Panc1 (cell line): ENCODE results near the gene BRD3OS. TPM values are rescaled to one million over a fixed set of nuclear protein-coding genes. Genes with fewer than 3 reads are reported as not detected.

ENCODE experiments used
- ATAC-seq: fragments of 200-7000 bp; cut with Tn5 transposase; 2 replicates; pipeline ENCODE4 v1.9.1; 2020; ENCODE audit warnings: mild to moderate bottlenecking, moderate library complexity
- BruUV-seq: library from RNA; stranded (reverse); fragments of 400-500 nt; replicated peaks from 2 replicates; lab custom pipeline; 2021; lab: Mats Ljungman, UMichigan
- CTCF ChIA-PET: fragments of 300-600 bp; sonication (Branson Sonifier 250); formaldehyde crosslinking; loops from one replicate; lab custom pipeline; 2022; ENCODE audit warnings: antibody characterized with exemption; lab: Charles Lee
- POLR2A ChIA-PET: fragments of 300-600 bp; sonication (Branson Sonifier 250); formaldehyde crosslinking; loops from one replicate; lab custom pipeline; 2022; ENCODE audit warnings: antibody characterized with exemption; lab: Charles Lee
- DNase-seq: peaks from one replicate; pipeline ENCODE4 v3.0.0-alpha.2; 2010; ENCODE audit warnings: low read depth, low spot score
- H3K27ac ChIP-seq: 2 replicates; pipeline ENCODE4 v1.5.1; 2011; ENCODE audit warnings: mild to moderate bottlenecking, low read length, inconsistent platforms
- H3K27me3 ChIP-seq: fragments of 200-500 bp; sonication (Bioruptor generic); 2 replicates; pipeline ENCODE4 v1.6.0; 2014; ENCODE audit warnings: low read length, inconsistent platforms; ENCODE audit not compliant: control insufficient read depth, insufficient read depth
- H3K36me3 ChIP-seq: fragments of 200-500 bp; sonication (Bioruptor generic); 2 replicates; pipeline ENCODE4 v1.5.1; 2014; ENCODE audit warnings: inconsistent platforms, mild to moderate bottlenecking, low read length, moderate library complexity; ENCODE audit not compliant: control insufficient read depth, insufficient read depth
- H3K4me1 ChIP-seq: 2 replicates; pipeline ENCODE4 v1.5.1; 2011; ENCODE audit warnings: inconsistent platforms, mild to moderate bottlenecking, low read length, moderate library complexity; ENCODE audit not compliant: control insufficient read depth, insufficient read depth
- H3K4me3 ChIP-seq, 2 experiments: 2 replicates each; pipeline ENCODE4 v1.5.1; 2011 to 2012; ENCODE audit warnings: low read depth in 2 of 2, low read length in 2 of 2, mild to moderate bottlenecking in 2 of 2, inconsistent platforms in 1 of 2, moderate library complexity in 1 of 2
- H3K9me3 ChIP-seq: fragments of 200-500 bp; sonication (Bioruptor generic); 2 replicates; pipeline ENCODE4 v1.5.1; 2014; ENCODE audit warnings: low read depth, mild to moderate bottlenecking, inconsistent platforms, low read length, moderate library complexity; ENCODE audit not compliant: control insufficient read depth, insufficient read depth
- CTCF ChIP-seq: fragments of 450-650 bp; IDR thresholded peaks from 2 replicates; pipeline ENCODE4 v1.5.1; 2017; ENCODE audit warnings: mild to moderate bottlenecking
- POLR2AphosphoS5 ChIP-seq: IDR thresholded peaks from 2 replicates; pipeline ENCODE4 v1.6.1; 2012; ENCODE audit warnings: mild to moderate bottlenecking, low read depth, low read length, moderate library complexity
- REST ChIP-seq, 2 experiments: IDR thresholded peaks; 2 replicates each; pipeline ENCODE4 v1.6.1; 2011 to 2012; ENCODE audit warnings: low read depth in 2 of 2, control low read depth in 1 of 2, low read length in 1 of 2, mild to moderate bottlenecking in 1 of 2, moderate library complexity in 1 of 2; ENCODE audit not compliant: insufficient read depth in 1 of 2
- SIN3A ChIP-seq: IDR thresholded peaks from 2 replicates; pipeline ENCODE4 v1.6.1; 2012; ENCODE audit warnings: low read depth, mild to moderate bottlenecking, low read length, moderate library complexity, borderline replicate concordance; ENCODE audit not compliant: insufficient read depth
- TCF7L2 ChIP-seq: IDR thresholded peaks from 2 replicates; pipeline ENCODE4 v1.6.1; 2011; ENCODE audit warnings: mild to moderate bottlenecking, low read depth, low read length, inconsistent platforms
- in situ Hi-C: cut with HindIII; loops from 2 replicates; pipeline ENCODE4 v1.10.0; 2016; ENCODE audit warnings: low sequenced_read_pairs, low pct_unique_long_range_greater_than_20kb
- intact Hi-C: fragments of 100-400 bp; cut with micrococcal nuclease; formaldehyde crosslinking; loops from one replicate; pipeline ENCODE4 v1.10.0; 2022; ENCODE audit not compliant: unreplicated experiment
- total RNA-seq: library from RNA; stranded (reverse); gene quantifications from one replicate; pipeline ENCODE4 v1.2.1, GENCODE V29; 2021; ENCODE audit not compliant: unreplicated experiment

The BRD3OS gene
- total RNA-seq, 1 experiment from 2014 or later, result 22.1 TPM

- no peak for ATAC-seq
- in situ Hi-C loops, result no loop called here
- no TSS peak for BruUV-seq
Measured at GRCh38 chr9:133998915-133999595, 26.2 kb upstream of the BRD3OS start.

GRCh38 chr9:133999851-134000265 is 25.4 kb upstream of the BRD3OS start:
- ChIA-PET POLR2A (no interaction called here), CTCF (no interaction called here)
- 0 out of 2 replicates have a peak, but pooled peaks cover 2% of the 10 kb centered on the region for H3K4me1 ChIP-seq
- no TSS peak for BruUV-seq
- DNase-seq (no peak), ATAC-seq (peak; percentile 42; the same call in 1 of the 2 replicates)
- H3K27me3 ChIP-seq, result no peaks in the 10 kb centered on the region
- H3K27ac ChIP-seq, result no peak overlapping the region
- H3K9me3 ChIP-seq, result no peaks in the 10 kb centered on the region
- no peaks in the 10 kb centered on the region for H3K36me3 ChIP-seq
- intact Hi-C loops, result no loop called here
- in situ Hi-C loops, result no loop called here
- no peak overlapping the region for H3K4me3 ChIP-seq
- no peak for TF ChIP-seq SIN3A

More at GRCh38 chr9:133998915-133999595, 26.2 kb upstream of the BRD3OS start:
- H3K36me3 ChIP-seq, result no peaks in the 10 kb centered on the region
- no peak overlapping the region for H3K27ac ChIP-seq
- TF ChIP-seq TCF7L2 (no peak), POLR2AphosphoS5 (no peak), CTCF (no peak), REST (IDR thresholded peaks at IDR 0.05; ENCODE audit: insufficient read depth in 1 of 2, low read depth in 2 of 2, low read length in 1 of 2) (no peak), SIN3A (no peak)
- no peak for DNase-seq
- ChIA-PET POLR2A (no interaction called here), CTCF (no interaction called here)
- peaks cover 6% of the 10 kb centered on the region for H3K4me1 ChIP-seq
- no peaks in the 10 kb centered on the region for H3K9me3 ChIP-seq
- H3K27me3 ChIP-seq, result no peaks in the 10 kb centered on the region
- H3K4me3 ChIP-seq, result no peak overlapping the region
- intact Hi-C loops, result no loop called here

GRCh38 chr9:134002796-134003195 is 22.5 kb upstream of the BRD3OS start:
- Histone ChIP-seq H3K36me3 (no peaks in the 10 kb centered on the region), H3K4me3 (no peak overlapping the region), H3K27me3 (no peaks in the 10 kb centered on the region), H3K4me1 (no peaks in the 10 kb centered on the region), H3K27ac (no peak overlapping the region), H3K9me3 (no peaks in the 10 kb centered on the region)
- ChIA-PET CTCF (no interaction called here), POLR2A (no interaction called here)
- in situ Hi-C loops (no loop called here), intact Hi-C loops (no loop called here)
- BruUV-seq, result no TSS peak
- no peak for DNase-seq
- no peak for ATAC-seq
- TF ChIP-seq SIN3A, result no peak
- TF ChIP-seq TCF7L2, result no peak
- no peak for TF ChIP-seq CTCF
- TF ChIP-seq POLR2AphosphoS5, result no peak
